ENCODE data around the gene ASCC1.
A peak's percentile ranks its signal among the peaks of the same experiment; 100 is the strongest.
"Not testable (repeated sequence)": the region's sequence is repeated elsewhere in the genome, so short reads cannot be mapped to it uniquely, and the experiment has no call there.

The ASCC1 gene

DNA sequence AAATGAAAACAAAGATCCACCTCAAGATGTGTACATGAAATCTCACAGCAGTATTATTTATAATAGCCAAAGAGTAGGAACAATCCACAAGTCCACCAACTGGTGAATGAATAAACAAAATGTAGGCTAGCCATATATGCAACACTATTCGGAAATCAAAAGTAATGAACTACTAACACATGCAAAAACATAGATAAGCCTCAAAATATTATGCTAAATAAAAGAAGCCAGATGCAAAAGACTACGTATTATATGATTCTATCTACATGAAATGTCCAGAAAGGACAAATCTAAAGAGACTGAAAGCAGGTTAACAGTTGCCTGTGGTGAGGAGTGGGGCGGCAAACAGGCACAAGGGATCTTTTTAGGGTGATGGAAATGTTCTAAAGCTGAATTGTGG, 49.0 kb downstream of the ASCC1 start:
- DNase-seq = no peak

DNA sequence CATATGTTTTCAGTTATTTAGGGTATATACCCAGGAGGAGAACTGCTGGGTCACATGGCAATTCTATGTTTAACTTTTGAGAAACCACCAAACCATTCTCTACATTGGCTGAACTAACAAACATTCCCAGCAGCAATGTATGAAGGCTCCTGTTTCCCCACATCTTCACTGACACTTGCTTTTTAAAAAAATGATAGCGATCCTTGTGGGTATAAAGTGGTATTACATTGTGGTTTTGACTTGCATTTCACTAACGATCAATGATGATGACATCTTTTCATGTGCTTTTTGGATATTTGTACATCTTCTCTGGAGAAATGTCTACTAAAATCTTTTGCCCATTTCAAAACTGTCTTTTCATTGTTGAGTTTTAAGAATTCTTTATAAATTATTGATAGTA, 51.5 kb downstream of the ASCC1 start:
- no peak for DNase-seq

DNA sequence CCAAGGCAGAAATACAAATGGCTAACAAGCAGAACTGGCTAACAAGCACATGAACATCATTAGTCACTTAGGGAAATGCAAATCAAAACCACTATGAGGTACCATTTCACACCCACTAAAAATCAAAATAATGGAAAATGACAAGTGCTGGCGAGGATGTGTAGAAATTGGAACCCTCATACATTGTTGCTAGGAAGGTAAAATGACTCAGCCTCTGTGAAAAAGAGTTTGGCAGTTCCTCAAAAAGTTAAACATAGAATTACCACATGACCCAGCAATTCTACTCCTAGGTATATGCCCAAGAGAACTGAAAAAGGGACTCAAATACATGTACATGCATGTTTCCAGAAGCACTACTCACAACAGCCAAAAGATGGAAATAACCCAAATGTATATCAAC, 53.1 kb downstream of the ASCC1 start:
- DNase-seq = peak in 1 of 2 donors; percentile 74

DNA sequence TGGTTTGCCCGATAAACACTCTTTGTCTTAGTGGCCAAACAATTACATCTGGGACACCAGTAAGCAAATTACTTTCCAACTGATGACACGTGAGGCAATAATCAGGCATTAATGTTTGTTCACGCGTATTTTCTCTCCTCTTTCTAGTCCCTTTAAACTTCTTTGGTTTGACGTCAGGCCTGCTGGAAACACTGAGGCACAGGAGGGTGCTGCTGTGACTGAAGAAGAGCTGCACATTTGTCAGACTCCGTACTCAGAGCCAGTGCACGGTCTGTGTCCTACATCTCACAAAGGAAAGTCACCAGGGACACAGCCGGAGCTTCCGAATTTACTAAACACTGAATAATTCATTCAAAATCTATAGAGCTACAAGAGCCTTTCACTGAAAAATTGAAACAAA, 57.9 kb downstream of the ASCC1 start:
- no peak for DNase-seq

DNA sequence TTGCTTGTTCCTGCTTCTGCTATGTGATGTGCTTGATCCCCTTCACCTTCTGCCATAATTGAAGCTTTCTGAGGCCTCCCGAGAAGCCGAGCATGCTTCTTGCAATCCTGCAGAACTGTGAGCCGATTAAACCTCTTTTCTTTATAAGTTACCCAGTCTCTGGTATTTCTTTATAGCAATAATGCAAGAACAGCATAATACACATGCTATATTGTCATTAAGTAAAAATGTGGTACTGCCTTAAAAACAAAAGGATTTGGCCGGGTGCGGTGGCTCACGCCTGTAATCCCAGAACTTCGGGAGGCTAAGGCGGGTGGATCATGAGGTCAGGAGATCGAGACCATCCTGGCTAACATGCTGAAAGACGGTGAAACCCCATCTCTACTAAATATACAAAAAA, 59.9 kb downstream of the ASCC1 start:
- DNase-seq = no peak

DNA sequence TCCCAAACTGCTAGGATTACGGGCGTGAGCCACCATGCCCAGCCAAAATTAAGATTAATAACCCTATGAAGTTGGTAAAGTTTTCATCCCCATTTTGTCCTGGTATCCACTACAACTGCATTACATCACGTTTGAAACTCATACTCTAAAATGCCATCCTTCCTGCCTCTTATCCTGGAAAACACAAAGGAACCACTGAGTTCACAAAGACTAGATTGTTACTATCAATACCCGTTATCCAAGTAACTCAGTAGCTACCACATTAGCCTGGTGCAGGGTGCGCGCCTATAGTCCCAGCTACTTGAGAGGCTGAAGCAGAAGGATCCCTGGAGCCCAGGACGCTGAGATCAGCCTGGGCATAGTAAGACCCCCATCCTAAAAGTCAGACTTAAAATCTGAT, 63.8 kb downstream of the ASCC1 start:
- DNase-seq = no peak

DNA sequence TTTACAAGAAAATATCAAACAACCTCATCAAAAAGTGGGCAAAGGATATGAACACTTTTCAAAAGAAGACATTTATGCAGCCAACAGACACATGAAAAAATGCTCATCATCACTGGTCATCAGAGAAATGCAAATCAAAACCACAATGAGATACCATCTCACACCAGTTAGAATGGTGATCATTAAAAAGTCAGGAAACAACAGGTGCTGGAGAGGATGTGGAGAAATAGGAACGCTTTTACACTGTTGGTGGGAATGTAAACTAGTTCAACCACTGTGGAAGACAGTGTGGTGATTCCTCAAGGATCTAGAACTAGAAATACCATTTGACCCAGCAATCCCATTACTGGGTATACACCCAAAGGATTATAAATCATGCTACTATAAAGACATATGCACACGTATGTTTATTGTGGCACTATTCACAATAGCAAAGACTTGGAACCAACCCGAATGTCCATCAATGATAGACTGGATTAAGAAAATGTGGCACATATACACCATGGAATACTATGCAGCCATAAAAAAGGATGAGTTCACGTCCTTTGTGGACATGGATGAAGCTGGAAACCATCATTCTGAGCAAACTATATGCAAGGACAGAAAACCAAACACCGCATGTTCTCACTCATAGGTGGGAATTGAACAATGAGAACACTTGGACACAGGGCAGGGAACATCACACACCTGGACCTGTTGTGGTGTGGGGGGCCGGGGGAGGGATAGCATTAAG, 65.2 kb downstream of the ASCC1 start:
- not testable (repeated sequence) for DNase-seq

DNA sequence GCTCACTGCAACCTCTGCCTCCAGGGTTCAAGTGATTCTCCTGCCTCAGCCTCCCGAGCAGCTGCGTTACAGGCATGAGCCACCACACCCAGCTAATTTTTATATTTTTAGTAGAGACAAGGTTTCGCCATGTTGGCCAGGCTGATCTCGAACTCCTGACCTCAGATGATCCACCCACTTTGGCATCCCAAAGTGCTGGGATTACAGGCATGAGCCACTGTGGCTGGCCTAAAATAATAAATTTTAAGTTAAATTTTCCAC, 68.8 kb downstream of the ASCC1 start:
- not testable (repeated sequence) for DNase-seq

DNA sequence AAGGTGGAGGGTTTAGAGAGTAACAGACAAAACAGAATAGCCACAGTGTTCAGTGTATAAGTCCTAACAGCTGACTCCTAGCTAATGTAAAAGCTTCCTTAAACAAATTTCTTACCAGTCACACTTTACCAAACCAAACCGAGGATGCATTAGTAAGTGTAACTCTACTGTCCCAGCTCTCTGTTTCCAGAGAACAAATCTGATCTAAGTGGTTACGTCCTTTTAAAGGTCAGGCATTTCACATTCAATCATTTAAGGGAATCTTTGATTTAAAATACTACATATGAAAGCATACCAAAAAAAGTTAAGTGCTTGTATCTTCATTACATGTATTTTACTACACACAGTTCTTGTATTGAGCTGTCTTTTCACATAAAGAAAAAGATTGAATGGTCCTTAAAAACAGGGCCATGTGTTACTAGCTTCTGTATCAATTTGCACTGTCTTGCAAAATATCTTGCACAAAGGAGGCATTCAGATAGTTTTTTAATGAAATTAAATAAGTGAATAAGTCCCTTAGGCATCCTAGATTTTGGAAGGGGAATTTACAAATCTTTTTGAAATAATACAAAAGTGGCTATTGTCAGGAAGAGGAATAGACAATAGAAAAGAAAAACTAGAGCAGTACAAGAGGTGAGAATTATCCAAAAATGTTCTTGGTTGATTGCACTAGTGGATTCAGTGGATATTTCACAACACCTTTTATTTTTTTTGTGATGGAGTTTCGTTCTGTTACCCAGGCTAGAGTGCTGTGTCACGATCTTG, 69.3 kb downstream of the ASCC1 start:
- DNase-seq = no peak

DNA sequence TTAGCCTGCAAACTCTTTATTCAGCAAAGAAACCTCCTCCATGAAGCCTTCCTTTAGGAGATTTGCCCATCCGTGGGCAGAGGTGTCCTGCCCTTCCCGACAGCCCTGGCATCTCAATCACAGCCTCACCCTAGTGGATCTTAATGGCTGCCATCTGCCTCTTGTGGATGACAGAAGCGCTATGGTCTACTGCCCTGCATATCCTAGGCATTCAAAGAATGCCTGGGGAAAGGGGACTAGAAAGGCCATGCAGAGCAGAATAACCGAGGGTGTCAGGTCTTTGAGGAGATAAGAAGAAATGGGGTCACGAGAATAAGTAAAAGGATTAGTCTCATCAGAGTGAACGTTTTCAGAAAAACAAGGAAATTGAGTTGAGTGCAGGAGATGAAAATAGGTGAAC, 70.0 kb downstream of the ASCC1 start:
- no peak for DNase-seq

DNA sequence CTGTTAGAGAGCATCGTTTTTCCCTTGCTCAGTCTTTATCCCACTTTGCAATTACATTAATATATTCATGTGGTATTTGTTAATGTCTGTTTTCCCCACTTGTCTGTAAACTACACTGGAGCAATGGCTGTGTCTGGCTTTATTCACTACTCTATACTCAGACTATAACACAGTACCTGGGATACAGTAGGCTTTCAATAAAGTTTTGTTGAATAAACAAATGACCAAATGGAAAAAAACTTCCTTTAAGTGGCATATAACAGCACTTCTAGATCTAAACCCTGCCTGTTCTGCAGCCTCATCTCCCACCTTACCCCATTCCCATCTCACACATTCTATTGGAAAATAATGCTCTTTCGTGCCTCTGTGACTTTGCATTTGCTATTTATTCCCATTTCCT, 70.4 kb downstream of the ASCC1 start:
- no peak for DNase-seq

DNA sequence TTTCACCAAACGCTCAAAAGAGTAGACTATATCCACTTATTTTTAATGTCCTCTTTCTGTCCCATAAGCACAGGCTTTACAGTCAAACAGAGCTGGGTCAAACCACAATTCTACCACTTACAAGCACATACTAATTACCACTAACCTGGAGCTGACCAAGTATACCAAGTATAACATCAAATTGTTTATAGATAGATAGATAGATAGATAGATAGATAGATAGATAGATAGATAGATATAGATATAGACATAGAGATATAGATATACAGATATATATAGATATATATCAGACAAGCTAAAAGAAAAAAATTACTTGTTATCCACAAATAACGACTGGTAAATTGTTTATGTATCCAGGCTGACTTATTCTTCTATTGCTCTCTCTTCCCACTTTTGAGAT, 75.2 kb downstream of the ASCC1 start:
- no peak for DNase-seq

DNA sequence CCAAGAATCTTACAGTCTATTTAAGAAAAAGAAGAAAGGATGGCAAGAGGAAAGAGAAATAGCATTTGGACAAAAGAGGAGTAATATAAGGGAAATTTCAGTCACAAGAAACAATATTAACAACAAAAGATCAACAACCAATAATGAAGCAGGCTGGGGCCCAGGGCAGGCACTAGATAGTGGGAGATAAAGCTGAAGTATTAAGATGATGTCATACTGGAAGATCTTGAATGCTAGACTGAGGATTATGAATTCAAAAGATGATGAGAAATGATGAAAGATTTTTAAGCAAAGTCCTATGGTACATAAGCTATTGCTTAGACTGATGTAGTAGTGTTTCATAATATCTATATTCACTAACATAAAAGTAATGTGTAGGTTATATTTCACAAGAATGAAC, 75.9 kb downstream of the ASCC1 start:
- DNase-seq = no peak

DNA sequence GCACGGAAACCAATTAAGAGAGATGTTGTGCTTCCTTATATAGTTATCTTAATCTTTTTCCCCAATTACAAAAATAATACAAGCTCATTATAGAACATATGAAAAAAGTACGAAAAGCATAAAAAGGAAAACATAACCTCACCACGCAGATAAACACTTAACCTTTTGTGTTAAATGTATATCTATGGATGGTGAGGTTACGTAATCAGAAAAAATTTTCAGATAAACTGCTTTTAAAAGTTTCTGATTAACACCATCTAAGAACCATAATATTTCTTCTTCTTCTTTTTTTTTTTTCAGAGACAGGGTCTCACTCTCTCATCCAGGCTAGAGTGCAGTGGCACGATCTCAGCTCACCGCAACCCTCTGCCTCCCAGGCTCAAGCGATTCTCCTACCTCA, 78.5 kb downstream of the ASCC1 start:
- no peak for DNase-seq

DNA sequence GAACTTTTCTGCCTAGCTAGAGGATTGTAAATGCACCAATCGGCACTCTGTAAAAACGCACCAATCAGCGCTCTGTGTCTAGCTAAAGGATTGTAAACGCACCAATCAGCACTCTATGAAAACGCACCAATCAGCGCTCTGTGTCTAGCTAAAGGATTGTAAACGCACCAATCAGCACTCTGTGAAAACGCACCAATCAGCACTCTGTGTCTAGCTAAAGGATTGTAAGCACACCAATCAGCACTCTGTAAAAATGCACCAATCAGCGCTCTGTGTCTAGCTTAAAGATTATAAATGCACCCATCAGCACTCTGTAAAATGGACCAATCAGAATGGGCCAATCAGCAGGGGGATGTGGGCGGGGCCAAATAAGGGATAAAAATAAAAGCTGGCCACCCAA, 79.9 kb downstream of the ASCC1 start:
- DNase-seq = not testable (repeated sequence)

DNA sequence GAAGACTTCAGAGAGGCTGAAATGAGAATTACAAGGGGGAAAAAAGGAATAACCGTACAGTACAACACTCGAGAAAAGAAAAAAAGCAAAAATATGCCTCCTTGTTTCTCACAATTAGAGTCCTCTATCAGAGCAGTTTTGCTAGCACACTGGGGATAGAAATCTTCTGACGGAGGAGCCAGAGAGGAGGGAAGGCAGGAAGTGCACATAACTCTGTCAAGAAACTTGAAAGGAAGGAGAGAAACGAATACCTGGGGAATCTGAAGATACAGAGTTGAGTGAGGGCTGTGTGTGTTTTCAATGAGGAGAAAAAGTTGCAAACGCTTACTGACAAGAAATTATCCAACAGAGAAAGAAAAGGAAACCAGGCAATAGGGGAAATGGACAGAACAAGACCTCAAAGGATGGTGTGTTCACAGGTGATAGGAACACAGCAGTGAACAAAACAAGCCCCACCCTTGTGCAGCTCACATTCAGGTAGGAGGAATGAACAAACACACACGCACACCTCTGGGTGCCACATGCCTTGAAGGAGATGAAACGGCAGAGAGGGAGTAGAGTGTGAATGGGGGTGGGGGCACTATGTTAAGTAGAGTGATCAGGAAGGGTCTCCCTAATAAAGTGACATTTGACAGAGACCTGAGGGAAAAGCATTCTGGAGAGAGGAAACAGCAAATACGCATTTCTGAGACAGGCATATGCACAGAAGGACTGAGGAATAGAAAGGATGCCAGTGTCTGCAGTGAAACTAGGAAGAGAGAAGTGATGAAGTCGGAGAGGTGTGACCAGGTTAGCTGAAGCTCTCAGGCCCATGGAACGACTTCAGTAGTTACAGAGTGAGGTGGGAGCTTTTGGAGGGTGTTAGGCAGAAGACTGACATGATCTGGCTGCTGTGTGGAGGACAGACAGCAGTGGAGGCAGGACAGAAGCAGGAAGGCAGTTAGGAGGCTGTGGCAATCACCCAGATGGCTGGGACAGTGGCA, 81.0 kb downstream of the ASCC1 start:
- no peak for DNase-seq

DNA sequence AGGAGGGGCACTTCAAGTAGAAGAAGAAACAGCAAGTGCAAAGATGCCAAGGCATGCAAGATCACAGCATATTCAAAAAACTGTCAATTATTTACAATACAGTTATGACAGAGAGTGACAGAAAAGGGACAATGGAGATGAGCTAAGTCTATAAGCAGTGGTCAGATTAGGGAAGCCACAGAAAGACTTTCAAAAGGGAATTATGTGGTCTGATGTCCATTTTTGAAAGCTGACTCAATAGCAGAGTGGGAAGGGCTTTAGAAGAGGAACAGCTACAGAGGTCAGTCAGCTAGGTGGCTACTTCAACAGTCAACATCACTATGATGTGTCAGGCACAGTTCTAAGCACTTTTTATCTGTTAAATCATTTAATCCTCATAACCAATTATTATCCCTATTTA, 82.6 kb downstream of the ASCC1 start:
- no peak for DNase-seq

DNA sequence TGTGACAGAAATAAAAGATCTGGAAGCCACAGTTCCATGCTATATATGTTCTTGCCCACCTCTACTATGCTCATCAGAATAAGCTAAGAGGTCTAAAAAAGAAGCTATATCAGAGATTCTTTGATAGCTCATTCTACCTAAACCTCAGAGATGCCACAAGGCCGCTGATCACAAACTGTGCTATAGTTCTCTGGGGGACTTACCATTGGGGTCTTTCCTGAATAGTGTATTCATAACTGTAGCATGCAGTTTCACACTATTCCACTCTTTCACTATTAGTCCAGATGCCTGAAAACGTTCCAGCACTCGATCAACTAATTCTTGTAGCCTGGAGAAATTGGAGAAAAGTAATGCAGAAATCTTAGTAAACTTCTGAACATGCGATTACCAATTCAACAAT, 83.2 kb downstream of the ASCC1 start:
- DNase-seq = no peak

DNA sequence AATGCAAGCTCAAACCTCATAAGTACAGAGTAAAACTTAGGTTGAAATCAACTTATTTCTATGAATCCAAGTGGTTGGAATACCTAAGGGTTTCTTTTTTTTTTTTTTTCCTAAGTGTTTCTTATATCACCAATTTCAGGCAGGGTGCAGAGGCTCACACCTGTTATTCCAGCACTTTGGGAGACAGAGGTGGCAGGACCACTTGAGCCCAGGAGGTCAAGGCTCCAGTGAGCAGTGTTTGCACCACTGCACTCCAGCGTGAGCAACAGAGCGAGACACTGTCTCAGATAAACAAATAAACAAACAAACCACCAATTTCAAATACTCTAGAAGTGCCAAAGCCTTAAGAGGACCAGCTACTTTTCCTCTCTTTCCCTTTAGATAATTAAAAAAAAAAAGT, 88.5 kb downstream of the ASCC1 start:
- no peak for DNase-seq

DNA sequence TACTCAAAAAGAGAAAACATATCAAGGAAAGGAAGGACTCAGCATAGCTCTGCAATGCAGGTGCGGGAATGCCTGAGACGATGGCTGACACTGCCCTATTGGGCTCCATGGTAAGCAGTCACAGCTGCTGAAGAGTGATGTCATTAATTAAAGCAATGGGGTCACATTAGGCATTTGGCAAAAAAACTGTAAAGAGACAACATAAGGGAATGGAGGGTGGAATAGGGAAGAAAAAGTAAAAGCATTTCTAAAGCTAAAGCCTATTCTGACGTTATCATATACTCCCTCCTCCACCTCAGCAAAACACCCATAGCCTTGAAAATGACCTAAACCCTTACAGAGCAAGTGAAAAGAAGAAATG, 89.2 kb downstream of the ASCC1 start:
- DNase-seq = no peak

DNA sequence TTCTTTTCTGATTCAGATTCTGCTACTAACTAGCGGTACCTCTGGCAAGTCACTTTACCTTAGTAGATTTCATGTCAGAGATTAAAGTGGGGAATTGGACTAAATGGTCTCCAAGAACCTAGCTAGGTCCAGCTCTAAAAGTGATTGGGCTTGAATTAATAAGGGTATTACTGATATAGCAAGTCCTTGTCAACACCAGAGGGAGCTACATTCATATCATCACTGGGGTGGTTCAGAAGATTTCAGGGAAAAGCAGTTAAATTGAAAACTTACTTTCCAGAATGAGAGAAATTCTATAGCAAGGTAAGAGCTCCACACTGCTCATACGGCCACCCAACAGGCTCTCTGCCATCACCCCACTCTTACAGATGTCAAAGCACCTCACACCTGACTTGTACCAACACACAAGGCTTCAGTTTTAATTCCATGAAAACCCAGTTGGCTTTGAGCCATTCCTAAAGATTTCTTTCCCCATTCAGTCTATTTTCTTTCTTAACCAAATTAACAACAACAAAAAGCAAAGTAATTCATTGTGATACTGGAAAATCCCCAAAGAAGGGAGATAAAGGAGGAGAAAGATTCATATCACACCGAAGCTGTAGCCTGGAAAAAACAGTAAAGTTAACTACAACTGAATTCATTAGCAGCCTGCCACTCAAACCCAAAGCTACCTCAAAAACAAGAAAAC, 89.7 kb downstream of the ASCC1 start:
- no peak for DNase-seq

DNA sequence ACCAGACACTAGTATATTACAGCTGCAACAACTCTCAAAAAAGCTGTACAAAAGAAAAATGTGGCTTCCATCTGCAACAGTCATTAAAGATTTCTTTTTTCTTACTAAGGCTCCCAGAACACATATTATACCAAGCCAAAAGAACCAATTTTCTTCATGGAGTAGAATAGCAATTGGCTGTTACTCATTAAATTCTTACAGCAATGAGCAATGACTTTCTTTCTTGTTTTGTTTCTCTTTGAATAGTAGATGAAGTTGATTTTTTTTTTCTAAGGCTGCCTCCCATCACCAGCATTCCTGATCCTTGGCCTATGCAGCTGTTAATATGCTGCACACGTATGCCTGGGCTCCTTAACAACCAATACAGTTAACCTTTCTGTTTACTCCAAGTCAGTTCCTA, 91.1 kb downstream of the ASCC1 start:
- no peak for DNase-seq

DNA sequence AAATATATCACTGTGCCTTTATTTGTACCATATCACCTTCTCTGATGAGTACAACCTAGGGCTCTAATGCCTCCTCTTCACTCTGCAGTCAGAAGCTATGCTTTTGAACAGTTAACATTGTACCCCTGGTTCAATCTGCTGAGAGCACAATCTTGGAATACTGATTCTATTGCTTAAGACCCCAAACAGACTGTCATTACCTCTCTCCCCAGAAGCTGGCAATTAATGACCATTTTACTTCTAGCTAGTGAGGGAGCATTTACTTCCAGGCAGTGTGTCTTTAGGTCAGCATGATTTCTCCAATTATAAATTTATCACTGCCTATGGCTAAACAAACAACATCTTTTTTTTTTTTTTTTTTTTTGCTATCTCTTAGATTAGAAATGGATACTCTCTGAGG, 91.7 kb downstream of the ASCC1 start:
- no peak for DNase-seq

Measured in bone marrow (tissue), 2 donors.